Limb (tissue), 2 donors: ENCODE results near the gene MAMDC4.

Source experiments
- DNase-seq, 2 donors: peaks; one replicate each; pipeline ENCODE4 v3.0.0-alpha.2; 2016; ENCODE audit errors: extremely low spot score in 2 of 2

The MAMDC4 gene

DNA sequence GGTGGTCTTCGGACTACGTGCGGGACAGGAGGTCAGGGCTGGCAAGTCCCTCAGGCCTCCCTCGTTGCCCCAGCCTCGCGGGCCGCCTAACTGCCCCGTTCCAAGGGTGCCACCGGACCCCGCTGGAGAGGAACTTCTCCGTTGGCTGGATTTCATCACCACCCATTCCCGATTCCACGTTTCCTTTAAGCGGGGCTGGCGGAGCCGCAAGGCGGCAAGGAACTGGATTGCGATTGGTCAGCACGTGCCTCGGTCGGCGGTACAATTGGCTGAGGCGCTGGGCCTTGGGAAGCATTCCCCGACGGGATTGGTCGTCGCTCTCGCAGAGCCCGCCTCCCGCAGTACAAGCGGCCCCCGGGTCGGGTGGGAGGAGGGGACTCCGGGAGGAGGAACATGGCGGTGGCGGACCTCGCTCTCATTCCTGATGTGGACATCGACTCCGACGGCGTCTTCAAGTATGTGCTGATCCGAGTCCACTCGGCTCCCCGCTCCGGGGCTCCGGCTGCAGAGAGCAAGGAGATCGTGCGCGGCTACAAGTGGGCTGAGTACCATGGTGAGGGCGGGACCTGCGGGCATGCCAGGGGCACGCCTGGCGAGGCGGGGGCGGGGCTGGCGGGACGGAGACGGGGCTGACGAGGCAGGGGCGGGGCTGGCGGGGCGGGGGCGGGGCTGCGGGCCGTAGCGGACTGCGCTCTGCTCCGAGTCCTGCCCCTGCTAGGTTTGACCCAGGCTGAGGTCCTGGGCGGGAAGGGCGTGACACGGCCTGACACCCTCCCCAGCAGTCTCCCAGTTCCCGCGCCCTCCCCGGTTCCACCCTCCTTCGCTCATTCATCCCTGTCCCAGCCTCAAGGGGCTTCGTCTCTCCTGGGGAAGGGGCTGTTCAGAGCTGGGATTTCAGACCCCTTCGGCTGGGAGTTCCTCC is 2.8 kb upstream of the MAMDC4 start, which contains the start of gene PHPT1:
TSS of gene PHPT1 (plus strand) at position 372 of the 922 bp plus-strand sequence. CDS start at position 394, 22 bp downstream.
- DNase-seq, result peak; percentile 99

DNA sequence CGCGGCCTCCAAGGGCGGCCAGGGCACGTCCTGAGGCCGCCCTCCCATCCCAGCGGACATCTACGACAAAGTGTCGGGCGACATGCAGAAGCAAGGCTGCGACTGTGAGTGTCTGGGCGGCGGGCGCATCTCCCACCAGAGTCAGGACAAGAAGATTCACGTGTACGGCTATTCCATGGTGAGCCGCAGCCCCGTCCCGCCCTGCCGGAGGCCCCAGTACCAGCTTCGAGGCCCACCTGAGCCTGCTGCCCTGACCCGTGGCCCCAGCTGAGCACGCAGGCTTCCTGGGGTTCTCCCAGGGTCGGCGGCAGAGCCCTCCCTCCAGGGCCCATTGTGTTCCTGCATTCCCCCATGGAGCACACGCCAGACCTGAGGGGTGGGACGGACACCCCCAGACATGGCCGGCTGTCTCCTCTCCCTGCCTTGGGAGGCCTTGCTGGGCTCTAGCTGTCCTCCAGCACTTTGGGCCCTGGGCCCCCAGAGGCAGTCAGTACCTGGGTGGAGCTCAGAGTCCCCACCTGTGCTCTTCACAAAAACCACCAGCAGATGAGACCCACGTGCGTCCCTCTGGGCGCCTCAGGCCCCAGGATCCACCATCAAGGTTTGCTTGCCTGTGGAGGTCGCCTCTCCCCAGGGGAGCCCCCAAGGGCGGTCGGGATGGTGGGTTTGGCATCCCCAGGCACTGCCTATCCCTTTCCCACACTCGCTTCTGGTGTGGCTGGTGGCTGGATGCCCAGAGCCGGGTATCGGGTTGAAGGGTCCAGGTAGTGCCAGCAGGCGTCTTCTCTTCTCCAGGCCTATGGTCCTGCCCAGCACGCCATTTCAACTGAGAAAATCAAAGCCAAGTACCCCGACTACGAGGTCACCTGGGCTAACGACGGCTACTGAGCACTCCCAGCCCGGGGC is 1.9 kb upstream of the MAMDC4 start:
- DNase-seq, result no peak

DNA sequence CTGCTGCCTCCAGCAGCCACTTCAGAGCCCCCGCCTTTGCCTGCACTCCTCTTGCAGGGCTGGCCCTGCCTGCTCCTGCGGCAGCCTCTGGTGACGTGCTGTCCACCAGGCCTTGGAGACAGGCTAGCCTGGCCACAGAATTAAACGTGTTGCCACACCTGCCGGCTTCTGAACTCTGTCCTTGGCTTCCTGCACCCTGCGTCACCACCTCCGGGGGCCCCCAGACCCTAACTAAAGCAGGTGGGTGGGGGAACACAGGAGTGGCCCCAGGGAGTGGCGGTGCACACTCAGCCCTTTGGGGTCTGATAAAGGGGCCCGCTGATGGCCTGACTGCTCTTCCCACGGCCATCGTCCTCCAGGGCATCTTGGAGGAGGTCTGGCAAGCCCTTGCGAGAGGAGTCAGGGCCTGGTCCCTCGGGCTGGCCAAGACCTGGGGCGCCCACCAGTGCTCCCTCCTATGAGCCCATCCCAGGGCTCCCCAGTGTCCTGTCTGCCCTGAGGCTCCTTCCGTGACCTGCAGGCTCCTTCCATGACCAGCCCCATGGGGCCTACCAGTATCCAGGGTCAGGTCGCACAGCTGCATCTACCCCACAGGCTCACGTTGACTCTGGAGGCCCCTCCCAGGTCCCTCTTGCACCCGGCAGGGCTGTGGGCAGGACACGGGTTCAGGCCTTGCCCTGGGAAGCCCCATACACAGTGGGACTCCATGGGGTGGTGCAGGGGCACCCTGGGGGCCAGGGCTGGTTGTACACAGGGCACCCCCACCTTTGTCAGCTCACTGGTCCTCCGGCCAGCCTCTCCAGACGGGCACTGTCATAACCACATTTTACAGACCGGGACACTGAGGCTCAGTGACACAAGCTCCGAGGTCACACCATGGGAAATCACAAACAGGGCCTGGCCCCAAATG is 1.0 kb upstream of the MAMDC4 start:
- DNase-seq, result peak in 1 of 2 donors; percentile 34

DNA sequence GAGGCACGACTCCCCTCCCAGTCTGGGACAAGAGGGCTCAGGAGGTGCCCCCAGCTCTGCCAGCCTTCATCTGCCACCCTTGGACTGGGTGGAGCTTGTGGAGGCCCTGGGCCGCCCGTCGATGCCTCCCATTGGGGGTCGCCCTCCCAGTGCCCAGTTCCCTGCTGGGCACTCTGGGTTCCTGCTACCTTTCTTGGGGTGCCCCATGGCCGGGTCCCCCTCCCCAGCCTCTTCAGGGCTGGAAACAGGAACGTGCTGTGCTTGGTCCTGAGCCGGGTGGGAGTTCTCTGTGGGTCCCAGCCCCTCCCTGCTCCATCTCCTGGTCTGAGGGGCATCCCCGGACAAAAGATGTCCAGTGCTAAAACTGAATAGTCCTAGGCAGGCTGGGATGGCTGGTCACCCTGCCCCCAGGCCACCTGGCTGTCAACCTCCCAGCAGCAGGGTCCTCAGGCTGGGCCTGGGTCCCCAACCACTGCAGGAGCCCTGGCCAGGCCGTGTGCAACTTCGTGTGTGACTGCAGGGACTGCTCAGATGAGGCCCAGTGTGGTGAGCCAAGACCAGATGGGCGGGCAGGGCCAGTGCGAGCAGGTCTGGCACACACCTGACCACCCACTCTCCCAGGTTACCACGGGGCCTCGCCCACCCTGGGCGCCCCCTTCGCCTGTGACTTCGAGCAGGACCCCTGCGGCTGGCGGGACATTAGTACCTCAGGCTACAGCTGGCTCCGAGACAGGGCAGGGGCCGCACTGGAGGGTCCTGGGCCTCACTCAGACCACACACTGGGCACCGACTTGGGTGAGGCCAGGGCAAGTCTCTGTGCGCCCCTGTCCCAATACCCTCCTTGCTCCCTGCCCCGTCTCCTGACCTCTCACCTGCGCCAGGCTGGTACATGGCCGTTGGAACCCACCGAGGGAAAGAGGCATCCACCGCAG is 784 bp downstream of the MAMDC4 start:
- DNase-seq, result peak in 1 of 2 donors; percentile 36

DNA sequence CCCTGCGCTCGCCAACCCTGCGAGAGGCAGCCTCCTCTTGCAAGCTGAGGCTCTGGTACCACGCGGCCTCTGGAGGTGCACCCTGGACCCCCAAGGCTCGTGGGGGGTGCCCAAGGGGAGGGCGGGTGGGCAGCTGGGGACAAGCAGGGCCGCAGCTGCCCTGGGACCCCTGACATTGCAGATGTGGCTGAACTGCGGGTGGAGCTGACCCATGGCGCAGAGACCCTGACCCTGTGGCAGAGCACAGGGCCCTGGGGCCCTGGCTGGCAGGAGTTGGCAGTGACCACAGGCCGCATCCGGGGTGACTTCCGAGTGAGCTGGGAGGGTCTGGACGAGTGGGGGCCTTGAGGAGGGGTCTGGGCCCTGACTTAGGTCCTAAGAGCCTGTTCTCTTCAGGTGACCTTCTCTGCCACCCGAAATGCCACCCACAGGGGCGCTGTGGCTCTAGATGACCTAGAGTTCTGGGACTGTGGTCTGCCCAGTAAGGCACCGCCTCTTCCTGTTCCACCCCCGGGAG is 1.5 kb downstream of the MAMDC4 start:
- DNase-seq, result no peak

DNA sequence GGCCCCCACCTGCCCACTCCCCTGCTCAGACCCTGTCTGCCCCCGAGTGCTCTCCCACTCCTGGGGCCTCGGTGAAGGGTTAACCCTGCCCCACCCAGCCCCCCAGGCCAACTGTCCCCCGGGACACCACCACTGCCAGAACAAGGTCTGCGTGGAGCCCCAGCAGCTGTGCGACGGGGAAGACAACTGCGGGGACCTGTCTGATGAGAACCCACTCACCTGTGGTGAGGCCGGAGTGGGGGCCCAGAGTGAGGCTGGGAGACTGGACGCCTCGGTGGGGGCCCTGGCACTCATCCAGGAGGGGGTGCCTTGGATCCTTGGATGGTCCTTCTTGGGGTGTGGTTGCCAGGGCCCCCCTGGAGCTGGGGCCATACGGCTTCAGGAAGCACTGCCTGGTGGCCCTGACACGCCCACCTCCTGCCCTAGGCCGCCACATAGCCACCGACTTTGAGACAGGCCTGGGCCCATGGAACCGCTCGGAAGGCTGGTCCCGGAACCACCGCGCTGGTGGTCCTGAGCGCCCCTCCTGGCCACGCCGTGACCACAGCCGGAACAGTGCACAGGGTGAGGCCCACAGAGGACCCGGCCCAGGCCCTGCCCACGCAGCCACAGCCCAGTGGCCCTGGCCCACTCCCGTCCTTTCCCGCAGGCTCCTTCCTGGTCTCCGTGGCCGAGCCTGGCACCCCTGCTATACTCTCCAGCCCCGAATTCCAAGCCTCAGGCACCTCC is 2.1 kb downstream of the MAMDC4 start:
- DNase-seq, result peak in 1 of 2 donors; percentile 41

DNA sequence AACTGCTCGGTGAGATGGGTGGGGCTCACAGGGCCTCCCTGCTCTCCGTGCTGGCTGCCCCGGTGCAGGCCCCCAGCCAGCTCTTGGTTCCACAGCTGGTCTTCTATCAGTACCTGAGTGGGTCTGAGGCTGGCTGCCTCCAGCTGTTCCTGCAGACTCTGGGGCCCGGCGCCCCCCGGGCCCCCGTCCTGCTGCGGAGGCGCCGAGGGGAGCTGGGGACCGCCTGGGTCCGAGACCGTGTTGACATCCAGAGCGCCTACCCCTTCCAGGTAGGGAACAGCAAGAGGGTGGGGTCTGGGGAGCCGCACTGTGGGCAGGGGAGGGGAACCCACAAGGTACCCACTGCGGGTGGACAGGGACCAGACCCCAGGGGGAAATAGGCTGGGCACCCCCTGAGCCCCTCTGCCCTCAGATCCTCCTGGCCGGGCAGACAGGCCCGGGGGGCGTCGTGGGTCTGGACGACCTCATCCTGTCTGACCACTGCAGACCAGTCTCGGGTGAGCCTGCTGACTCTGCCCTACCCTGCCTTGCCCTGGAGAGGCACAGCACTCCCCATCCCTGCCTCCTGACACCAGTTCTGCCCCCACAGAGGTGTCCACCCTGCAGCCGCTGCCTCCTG is 2.8 kb downstream of the MAMDC4 start:
- DNase-seq, result no peak

DNA sequence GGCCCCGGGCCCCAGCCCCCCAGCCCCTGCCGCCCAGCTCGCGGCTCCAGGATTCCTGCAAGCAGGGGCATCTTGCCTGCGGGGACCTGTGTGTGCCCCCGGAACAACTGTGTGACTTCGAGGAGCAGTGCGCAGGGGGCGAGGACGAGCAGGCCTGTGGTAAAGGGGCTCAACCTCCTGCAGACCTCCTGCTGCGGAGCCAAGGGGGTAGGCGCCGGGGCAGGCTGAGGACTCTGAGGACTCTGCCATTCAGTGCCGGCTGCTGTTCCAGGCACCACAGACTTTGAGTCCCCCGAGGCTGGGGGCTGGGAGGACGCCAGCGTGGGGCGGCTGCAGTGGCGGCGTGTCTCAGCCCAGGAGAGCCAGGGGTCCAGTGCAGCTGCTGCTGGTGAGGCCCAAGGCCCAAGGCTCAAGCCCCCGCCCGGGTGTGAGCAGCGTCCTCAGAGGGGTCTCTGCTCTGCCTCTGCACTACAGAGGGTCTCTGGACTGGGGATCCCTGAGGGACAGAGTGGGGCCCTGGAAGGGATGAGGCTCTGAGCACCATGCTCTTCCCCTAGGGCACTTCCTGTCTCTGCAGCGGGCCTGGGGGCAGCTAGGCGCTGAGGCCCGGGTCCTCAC is 3.4 kb downstream of the MAMDC4 start:
- DNase-seq, result no peak

DNA sequence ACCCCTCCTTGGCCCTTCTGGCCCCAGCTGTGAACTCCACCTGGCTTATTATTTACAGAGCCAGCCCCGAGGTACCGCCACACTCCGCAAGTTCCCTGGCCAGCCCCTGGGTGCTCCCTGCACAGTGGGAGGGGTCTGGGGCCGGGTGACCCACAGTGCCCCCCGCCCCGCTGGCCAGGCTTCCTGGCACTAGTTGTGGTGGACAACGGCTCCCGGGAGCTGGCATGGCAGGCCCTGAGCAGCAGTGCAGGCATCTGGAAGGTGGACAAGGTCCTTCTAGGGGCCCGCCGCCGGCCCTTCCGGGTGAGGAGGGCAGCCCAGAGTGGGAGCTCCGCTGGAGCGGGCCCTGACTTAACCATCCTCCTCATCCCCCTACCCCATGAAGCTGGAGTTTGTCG is 3.9 kb downstream of the MAMDC4 start:
- DNase-seq, result no peak

DNA sequence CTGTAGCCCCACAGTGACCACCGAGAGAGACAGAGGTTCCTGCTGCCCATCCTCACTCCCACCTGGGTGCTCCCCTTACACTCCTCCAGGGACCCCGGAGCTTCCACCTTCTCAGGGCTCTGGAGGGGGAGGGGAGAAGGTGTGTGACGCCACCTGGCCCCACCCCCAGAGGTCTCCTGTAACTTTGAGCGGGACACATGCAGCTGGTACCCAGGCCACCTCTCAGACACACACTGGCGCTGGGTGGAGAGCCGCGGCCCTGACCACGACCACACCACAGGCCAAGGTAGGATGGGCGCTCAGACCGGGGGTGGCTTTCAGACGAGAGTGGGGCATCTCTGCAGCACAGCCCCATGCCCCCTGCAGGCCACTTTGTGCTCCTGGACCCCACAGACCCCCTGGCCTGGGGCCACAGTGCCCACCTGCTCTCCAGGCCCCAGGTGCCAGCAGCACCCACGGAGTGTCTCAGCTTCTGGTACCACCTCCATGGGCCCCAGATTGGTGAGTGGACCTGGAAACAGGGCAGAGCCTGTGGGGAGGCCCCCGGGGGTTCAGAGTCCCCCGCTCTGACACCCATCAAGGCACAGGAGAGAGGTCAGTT is 4.5 kb downstream of the MAMDC4 start:
- DNase-seq, result no peak

DNA sequence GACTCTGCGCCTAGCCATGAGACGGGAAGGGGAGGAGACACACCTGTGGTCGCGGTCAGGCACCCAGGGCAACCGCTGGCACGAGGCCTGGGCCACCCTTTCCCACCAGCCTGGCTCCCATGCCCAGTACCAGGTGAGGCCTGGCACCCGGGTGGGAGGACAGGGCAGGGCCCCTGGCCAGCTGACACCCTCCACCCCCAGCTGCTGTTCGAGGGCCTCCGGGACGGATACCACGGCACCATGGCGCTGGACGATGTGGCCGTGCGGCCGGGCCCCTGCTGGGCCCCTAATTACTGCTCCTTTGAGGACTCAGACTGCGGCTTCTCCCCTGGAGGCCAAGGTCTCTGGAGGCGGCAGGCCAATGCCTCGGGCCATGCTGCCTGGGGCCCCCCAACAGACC is 5.0 kb downstream of the MAMDC4 start:
- DNase-seq, result no peak

DNA sequence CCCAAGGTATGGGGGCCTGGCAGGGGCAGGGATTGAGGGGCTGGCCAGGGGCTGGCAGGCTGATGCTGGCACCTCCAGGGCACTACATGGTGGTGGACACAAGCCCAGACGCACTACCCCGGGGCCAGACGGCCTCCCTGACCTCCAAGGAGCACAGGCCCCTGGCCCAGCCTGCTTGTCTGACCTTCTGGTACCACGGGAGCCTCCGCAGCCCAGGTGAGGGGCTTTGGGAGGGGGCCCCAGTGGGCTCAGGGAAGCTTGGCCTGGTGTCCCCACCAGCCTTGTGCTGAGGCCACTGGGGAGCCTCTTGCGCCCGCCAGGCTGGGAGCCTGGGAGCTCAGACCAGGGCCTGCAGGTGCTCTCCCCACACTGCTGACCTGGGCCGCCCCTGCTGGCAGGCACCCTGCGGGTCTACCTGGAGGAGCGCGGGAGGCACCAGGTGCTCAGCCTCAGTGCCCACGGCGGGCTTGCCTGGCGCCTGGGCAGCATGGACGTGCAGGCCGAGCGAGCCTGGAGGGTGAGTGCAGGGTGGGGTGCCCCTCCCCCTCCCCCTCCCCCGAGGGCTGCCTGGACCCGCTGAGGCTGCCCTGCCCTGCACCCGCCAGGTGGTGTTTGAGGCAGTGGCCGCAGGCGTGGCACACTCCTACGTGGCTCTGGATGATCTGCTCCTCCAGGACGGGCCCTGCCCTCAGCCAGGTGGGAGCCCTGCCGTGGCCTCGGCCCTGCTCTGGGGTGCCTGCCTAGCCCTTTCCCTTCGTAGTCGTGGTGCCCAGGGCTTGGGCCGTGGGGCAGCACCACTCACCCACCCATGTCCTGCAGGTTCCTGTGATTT is 5.7 kb downstream of the MAMDC4 start:
- DNase-seq, result no peak

DNA sequence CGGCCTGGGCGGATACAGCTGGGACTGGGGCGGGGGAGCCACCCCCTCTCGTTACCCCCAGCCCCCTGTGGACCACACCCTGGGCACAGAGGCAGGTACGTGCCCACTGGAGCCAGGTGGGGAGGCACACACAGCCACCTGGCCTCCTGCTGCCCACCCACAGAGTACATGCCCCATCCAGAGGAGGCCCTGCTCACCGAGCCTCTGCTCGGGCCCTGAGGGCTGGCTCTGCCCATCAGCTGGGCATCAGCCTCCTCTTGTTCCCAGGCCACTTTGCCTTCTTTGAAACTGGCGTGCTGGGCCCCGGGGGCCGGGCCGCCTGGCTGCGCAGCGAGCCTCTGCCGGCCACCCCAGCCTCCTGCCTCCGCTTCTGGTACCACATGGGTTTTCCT is 6.3 kb downstream of the MAMDC4 start:
- no peak for DNase-seq

DNA sequence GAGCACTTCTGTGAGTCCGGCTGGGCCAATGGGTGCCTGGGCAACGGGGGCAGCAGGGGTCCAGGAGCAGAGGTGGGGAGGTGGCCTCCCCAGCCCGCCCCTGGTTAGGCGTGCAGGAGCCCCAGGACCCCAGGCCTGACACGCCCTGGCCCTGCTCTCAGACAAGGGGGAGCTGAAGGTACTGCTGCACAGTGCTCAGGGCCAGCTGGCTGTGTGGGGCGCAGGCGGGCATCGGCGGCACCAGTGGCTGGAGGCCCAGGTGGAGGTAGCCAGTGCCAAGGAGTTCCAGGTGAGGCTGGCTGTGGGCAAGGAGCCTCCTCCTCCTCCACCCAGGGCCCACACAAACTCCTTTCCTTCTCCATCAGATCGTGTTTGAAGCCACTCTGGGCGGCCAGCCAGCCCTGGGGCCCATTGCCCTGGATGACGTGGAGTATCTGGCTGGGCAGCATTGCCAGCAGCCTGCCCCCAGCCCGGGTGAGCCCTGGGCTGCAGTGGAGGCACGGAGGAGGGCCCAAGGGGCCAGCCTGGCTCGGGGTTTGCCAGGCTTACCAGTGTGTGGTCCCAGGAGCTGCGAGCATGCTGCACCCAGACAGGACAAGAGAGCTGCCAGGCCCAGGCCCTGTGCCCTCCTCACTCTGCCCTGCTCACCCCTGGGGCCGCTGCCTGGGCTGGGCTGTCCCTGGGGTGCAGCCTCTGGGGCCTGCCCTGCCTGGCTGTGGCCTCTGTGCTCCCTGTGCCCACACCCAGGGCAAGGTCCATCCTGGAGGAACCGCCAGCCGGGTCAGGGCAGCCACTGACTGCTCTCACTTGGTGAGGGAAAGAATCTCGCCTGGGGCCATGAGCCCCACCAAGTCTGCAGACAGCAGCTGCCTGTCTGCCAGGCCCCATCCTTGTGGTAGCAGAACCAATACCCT is 7.0 kb downstream of the MAMDC4 start:
- DNase-seq, result peak in 1 of 2 donors; percentile 54

DNA sequence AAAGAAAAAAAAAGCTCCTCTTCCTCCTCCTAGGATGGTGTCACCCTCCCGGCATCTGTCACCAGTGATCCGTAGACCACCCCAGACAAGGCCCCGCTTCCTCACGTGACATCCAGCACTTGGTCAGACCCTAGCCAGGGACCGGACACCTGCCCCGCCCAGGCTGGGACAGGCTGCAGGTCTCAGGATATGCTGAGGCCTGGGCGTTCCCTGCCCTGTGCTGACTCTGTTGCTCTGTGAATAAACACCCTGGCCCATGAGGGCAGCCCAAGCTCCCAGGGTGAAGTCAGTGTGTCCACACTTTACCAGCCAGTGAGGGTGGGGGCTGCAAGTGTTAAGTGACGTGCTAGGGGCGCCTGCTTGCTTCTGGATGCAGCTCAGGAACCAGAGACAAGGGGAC is 8.4 kb downstream of the MAMDC4 start:
- no peak for DNase-seq
